HG03457 (cell line): ENCODE results near the gene AGPAT2.

Source experiments
- ATAC-seq: cut with Tn5 transposase; IDR thresholded peaks from one replicate; pipeline ENCODE4 v1.9.1; 2021; ENCODE audit warnings: moderate number of reproducible peaks; ENCODE audit not compliant: unreplicated experiment

The AGPAT2 gene

GRCh38 chr9:136675477-136676296 is 11.6 kb downstream of the AGPAT2 start:
- no peak for ATAC-seq

GRCh38 chr9:136674786-136675349 is 12.4 kb downstream of the AGPAT2 start:
- no peak for ATAC-seq

GRCh38 chr9:136673975-136674785 is 13.1 kb downstream of the AGPAT2 start:
- no peak for ATAC-seq

DNA sequence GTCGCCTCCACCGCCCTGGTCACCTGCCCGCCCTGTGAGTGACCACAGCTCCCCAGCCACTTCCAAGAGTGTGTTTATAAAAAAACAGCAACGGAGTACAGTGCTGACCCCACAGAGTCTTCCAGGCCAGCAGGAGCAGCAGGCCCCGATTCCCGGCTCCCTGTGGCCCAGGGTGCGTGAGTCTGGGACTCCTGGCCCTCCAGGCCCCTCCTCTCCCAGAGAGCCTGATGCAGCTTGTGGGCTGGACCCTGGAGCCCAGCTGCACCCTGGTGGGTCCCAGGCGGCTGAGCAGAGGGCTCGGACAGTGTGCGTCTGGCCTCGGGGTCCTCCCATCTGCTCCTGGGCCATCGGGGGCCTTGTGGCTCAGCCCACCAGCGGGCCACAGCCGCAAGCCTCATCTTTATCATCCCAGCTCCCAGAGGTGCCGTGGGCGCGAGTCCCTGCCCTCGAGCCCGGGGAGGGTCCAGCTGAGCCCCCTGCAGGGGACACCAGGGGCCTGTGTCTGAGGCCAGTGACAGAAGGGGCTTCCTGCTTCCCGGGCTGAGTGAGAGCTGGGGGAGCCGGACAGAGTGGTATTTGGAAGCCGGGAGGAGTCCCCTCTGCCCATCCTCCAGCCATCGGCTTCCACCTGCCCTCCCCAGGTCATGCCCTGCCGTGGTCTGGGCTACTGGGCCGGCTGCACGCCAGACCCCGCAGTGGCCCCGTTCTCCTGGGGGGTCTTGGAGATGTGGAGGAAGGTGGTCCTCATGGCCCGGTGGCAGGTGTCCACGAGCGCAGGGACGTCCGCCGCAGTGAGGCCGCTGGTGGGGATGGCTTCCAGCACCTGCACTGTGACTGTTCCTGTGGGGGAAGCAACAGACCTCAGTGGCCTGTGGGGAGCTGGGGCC is 13.9 kb downstream of the AGPAT2 start:
- ATAC-seq = no peak

- no peak for ATAC-seq
Observed at GRCh38 chr9:136672431-136673087, 14.7 kb downstream of the AGPAT2 start.

- ATAC-seq = no peak
Observed at GRCh38 chr9:136671646-136672430, 15.4 kb downstream of the AGPAT2 start.

DNA sequence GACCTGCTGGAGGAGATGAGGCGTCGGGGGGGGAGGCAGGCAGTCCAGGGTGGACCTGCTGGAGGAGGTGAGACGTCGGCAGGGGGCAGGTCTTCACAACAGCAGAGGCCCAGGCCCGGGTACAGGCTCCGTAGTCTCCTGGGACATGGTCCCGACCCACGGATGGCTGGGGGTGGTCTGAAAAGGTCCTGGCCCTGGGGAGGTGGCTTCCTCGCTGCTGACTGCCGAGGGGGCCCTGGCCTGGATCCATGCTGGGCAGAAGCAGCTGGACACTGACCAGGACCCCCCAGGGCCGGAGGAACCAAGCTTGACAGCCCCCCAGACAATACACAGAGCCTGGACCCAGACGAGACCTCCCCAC is 16.0 kb downstream of the AGPAT2 start:
- ATAC-seq = no peak

GRCh38 chr9:136670576-136671253 is 16.5 kb downstream of the AGPAT2 start:
- ATAC-seq = no peak

DNA sequence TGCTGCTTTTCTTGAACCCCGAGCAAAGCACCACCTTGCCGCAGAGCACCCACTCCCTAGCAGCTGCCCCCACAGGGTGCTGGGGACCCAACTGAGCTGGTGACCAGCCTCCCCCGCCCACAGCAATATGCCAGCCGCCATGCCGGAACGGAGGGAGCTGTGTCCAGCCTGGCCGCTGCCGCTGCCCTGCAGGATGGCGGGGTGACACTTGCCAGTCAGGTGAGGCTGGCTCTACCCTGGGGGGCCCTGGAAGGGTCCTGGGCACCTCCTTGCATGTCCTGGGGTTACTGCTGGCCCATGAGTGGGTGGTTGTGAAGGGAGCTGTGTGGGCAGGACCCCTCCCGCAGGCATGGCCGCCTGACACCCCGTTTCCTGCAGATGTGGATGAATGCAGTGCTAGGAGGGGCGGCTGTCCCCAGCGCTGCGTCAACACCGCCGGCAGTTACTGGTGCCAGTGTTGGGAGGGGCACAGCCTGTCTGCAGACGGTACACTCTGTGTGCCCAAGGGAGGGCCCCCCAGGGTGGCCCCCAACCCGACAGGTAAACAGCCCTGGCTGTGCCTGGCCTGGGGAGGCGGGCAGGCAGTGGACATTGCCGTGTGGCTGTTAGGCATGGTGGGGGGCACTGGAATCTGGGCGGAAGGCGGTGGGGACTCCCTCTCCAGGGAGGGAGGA is 17.3 kb downstream of the AGPAT2 start:
- no peak for ATAC-seq

DNA sequence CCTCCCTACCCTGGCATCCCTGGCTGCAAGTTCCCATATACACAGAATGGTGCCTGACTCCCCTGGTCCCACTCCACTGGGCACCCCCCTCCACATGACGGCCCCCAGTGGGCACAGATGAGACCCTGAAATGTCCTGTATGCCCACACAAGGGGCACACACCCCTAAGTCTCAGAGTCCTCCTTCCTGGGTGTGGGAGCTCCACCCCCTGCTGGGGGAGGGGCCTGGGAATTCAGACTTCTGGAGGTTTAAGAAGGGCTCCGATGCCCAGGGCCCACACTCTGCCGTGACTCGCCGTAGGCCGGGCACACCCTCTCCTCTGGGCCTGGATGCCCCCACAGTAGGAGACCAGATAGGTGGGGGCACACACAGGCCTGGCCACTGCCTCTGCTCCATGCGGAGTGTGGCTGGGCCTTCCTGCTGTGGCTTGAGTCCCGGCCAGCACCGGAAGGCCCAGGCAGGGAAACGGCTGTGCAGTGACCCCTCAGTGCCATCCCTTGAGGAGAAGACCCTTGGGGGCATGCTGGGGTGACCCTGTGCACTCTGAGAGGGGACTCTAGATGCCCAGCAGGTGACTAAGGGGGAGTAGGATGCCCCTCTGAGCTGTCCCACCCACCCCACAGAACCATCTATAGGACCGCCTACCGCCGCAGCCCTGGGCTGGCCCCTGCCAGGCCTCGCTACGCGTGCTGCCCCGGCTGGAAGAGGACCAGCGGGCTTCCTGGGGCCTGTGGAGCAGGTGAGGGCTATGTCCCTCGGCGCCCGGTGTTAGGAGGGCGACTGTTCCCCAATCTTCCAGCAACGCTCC is 18.1 kb downstream of the AGPAT2 start:
- ATAC-seq = no peak

DNA sequence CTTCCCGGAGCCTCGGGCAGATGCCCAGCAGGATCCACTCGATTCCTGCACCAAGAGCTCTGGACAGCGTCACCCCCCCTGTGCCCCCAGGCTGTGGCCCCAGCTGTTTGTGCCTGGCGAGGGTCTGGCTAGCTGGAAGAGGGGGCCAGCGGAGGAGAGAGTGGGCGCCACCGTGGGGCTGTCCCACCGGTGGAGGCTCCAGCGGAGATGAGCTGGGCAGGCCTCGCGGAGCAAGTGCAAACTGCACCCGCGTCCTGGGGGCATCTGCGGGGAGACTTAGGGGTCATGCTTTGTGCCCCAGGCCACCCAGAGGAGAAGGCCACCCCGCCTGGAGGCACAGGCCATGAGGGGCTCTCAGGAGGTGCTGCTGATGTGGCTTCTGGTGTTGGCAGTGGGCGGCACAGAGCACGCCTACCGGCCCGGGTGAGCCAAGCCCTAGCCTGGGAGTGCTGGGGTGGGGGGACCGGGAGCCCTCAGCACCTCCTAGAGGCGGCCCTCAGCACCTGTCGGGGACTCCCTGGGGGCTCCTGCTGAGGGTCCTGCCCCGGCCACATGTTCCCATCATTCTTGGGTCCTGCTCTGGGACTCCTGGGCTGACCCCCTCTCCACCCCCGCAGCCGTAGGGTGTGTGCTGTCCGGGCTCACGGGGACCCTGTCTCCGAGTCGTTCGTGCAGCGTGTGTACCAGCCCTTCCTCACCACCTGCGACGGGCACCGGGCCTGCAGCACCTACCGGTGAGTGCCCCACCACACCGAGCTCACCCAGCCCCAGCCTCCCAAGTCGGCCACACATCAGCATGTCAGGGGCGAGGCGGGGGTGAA is 19.1 kb downstream of the AGPAT2 start:
- ATAC-seq = no peak

GRCh38 chr9:136667214-136667939 is 19.9 kb downstream of the AGPAT2 start:
- no peak for ATAC-seq

DNA sequence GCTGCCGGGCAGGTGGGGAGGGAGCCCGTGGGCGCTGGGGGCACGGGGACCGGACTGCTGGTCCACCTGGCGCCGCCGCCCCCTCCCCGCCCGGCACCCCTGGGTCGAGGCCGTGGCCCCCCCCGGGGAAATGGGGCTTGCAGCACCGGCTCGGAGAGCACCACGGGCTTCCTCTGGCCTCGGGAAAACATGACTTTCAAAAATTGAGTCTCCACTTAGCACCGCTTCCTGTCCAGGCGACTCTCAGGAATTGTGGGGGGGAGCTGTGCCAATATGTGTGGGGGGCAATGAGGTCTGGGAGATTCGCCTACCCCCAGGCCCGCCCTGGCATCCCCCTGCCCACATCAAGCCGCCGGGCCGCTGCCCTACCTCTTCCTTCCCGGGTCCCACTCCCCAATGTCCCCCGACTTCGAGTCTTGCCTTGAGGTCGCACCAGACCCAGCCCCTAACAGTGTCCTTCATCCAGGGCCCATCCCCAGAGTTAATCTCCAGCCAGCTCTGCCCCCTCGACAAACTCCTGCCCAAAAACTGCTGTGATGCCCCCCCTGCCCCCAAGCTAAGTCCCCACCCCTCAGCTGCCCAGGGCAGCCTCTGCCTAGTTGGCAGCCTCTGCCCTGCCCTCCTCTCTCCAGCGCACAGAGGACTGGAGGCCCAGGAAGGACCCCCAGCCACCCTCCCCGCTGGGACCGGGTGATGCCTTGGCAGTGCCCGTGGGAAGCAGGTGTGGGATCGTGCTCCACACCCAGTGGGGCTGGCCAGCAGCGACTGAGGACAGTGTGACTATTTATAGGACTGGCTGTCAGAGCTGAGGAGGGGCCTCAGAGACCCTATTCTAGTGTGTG is 20.7 kb downstream of the AGPAT2 start:
- ATAC-seq = no peak

DNA sequence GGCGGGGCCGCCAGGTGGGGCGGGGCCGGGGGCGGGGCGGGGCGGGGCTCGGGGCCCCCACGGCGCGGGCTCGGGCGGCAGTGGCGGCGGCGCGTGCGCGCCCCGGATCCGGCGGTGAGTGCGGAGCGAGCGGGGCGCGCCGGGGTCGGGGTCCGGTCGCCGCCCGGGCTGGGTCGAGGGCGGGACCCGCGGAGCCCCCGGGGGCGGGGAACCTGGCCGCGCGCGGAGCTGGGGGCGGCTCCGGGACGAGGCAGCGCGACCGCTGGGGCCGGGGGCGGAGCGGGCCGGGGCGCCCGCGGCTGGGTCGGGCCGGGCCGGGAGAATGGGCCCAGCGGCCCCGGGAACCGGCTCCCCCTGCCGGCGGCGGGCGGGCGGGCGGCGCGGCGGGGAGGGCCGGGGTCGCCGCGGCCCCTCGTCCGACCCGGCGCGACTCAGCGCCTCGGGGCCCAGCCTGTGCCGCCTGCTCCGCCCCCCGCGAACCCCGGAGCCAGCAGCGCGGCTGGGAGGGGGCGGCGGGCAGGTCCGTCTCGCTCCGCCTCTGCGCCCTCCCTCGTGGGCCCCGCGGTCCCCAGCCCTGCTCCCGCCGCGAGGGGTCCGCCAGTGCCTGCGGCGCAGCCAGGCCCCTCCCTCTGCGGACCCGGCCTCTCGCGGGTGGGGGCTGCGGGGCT is 21.4 kb downstream of the AGPAT2 start:
- ATAC-seq = no peak
